HG03565 (cell line): Measurements from ENCODE around the gene MRPL18.

Experiments
- ATAC-seq: cut with Tn5 transposase; IDR thresholded peaks from one replicate; pipeline ENCODE4 v1.9.1; 2021; ENCODE audit warnings: mild to moderate bottlenecking, moderate library complexity; ENCODE audit not compliant: unreplicated experiment

Gene MRPL18

GRCh38 chr6:159837511-159837910 lies 47.2 kb downstream of the MRPL18 start:
- no peak for ATAC-seq

- ATAC-seq: no peak
Observed at GRCh38 chr6:159838020-159838744, 47.9 kb downstream of the MRPL18 start.

DNA sequence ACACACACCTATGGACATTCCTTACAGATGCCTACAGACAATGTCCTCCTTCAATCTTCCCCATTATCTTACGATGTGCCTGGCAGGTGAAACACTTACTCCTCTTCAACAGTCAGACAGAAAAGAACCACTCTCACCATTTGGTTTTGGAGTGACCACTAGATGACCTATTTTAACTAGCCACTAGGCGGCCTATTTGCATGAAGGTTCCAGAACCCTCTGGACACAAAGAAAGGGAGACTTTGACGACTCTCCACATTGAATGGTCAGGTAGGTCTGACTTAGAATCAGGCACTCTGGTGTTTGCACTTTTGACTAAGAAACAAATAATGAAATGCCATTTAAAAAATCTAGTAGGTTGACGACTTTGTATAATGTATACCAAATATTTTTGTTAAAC lies 51.8 kb downstream of the MRPL18 start:
- no peak for ATAC-seq

GRCh38 chr6:159844737-159845645 lies 54.7 kb downstream of the MRPL18 start:
- no peak for ATAC-seq
